HG02884 (cell line): ENCODE data around the gene ETHE1.

ENCODE experiments used
- ATAC-seq: cut with Tn5 transposase; IDR thresholded peaks from one replicate; pipeline ENCODE4 v1.9.1; 2021; ENCODE audit warnings: mild to moderate bottlenecking, moderate library complexity; ENCODE audit not compliant: unreplicated experiment

Gene ETHE1

DNA sequence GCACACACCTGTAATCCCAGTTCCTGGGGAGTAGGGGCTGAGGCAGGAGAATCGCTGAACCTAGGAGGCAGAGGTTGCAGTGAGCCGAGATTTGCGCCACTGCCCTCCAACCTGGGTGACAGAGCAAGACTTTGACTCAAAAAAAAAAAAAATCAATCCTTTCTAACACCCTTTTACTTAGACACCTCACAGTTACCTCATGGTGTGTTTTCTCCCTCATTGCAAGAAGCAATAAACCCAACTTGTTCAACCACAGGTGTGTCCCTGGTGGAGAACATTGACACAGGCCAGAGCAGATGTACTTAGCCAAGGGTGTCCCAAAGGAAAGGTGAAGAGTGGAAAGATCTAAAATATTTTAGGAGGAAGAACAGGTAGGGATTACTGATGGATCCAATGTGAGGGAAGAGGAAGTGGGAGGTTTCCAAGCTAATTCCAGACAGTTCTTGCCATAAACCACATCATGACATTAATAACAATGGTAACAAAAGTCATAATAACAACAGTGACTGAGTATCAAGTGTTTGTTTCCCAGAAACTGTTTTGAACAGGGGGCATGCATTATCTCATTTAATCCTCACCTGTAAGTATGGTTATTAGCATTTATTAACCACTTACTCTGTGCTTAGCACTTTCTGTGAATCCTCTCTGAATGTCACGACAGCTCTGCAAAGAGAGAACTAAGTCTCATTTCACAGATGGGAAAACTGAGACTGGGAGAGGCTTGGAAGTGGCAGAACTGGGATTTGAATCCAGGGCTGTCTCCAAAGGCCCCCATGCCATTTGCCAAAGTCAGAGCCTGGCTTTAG is 58.4 kb downstream of the ETHE1 start:
- no peak for ATAC-seq

DNA sequence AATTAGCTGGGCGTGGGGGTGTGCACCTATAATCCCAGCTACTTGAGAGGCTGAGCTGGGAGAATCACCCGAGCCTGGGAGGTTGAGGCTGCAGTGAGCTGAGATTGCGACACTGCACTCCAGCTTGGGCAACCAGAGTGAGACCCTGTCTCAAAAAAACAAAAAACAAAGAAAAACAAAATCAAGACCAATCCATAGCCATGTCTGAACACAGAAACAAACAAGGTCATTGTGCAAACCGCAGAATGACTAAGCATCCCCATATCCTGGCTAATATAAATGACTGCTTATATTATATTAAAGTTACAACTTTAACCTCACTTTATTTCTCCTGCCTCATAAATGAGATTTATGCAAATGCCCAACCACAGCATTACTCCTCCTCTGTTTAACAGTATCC is 59.3 kb downstream of the ETHE1 start:
- no peak for ATAC-seq

DNA sequence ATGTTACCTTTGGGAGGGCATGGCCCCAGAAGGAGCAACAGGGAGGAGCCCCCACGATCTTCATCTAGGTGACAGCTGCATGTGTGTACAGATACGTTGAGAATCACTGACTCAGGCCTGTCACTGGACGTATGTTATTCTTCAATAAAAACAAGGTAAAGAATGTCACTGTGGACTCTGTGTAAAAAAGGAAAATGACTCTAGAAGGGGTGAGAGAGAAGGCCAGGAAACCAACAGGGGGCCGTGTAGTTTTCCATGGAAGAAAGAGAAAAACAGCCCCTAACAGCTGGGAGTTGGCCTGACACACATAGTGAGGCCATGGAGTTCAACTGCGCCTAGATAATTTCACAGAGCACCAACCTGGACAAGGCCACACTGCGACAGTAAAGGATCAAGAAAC is 59.7 kb downstream of the ETHE1 start:
- ATAC-seq, result no peak

DNA sequence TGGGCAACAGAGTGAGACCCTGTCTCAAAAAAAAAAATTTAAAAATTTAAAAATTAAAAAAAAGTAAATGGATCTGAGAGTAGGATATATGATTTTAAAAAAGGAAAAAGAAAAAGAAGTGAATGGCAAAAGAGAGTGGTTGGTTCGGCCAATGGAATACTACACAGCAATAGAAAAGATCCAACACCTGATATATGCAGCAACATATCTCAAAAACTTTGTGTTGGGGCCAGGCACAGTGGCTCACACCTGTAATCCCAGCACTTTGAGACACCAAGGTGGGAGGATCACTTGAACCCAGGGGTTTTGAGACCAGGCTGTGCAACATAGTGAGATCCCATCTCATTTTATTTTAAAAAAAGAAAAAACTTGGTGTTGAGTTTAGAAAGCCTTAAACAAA is 60.2 kb downstream of the ETHE1 start:
- no peak for ATAC-seq

DNA sequence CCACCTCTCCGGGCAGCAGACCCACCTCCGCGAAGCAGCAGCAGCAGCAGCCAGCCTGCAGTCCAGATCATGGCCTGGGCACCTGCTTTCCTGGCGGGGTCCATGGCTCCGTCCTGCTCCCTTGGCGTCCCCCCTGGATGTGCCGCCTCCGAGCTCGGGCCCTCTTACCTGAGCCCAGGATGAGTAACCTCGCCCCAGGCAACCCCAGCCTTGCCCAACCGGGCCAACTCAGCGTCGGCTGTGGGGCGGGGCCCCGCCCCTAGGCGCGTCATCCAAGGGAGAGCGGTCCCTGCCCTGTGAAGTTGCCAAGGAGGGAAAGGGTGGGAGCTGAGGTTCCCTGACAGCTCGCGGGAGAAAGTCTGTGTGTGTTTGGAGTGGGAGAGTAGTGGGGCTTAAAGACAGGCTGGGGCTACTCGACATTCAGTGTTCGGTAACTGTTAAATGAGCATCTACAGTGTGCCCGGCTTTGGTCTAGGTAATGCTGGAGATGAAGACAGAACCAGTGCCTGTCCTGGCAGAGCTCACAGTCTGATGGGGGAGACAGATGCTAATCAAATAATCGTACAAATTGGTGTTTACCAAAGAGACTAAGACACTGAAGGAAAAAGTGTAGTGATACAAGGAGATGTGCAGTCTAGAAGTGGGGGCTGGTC is 61.4 kb downstream of the ETHE1 start, which contains the start of gene LYPD3:
Gene LYPD3, minus strand, starts transcription at position 141 of the 653 bp plus-strand sequence. Its CDS starts 37 bp downstream, at position 104.
- no peak for ATAC-seq

DNA sequence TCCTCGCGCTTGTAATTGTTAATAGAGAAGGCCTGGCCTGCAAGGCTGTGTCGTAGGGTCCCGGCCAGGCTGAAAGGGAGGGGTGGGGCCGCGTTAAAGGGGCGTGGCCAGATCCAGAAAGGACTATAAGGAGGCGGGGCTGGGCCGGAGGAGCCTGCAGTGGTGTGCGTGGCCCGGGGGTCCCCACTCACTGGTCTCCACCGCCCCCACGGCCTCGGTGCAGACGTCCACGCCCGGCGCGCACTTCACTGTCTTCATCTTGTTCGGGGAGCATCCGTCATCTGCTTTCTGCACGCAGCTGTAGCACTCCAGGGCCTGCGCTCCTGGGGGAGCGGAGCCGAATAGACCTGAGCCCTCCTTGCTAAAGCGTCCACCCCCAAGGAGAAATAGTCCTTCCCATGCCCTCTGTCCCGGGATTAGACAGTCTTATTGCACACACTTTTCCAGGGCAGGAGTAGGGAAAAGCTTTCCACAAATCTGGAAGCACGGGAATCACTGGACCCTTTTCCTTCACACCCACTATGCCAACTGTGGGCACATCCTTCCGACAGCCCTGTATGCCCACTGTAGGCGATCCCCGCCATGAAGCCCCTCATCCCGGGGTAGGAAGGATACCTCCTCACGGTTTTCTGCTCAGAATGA is 62.7 kb downstream of the ETHE1 start:
- ATAC-seq, result peak; percentile 29

DNA sequence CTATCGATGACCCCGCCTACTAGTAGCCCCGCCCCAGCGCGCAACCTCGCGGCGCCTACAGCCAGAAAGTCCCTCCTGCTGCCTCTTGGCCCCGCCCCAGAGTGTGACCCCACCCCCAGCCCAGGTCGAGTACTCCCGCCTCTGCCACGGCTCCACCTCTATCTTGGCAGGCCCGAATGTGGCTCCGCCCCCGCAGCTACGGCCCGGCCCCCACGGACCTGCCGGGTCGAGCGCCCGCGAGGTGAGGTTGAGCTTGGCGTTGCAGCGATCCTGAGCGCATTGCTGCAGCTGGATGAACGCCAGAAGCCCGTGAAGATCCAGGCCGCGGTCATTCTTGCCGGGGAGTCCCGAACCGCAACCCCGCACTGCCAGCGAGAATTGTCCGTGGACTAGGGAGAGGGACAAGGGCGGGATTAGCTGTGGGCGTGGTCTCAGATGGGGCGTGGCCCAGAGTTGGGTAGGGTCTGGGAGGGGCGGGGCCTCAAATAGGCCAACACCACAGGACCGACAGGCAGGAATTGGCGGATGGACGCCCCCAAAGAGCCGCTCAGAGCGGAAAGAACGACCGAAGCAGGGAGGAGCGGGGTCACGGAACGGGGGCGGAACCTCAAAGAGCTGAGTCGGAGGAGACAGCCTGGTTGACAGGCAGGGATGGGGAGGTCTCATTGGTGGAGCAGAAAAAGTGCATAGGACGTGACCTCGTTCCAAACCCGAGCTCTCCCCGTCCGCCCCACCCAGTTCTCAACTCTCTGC is 63.4 kb downstream of the ETHE1 start:
- ATAC-seq, result peak; percentile 75

DNA sequence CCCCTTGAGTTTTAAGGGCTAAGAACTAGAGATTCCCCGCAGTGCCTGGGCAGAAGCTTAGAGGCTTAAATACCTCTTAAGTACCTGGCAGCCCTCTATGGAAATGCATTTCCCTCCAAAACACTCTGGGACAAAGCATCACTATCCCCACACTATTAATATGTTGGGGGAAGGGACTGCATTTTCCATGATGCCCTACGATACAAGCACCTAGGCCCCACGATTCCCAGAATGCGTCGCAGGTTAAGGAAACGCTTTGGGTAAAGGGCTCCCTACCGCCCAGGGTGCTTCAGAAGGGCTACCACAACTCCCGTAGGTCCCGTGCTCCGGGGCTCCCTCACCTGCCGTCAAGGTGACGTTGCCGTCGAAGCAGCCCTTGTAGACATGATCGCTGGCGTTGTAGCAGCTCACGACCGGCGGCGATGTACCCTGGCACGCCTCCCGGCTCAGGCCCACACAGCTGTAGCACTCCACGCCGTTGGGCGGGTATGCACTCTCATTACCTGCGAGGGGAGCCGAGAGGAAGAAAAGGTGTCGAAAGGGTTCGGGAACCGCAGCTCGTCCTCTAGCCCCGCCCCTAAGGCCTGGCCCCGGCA is 64.1 kb downstream of the ETHE1 start:
- no peak for ATAC-seq

DNA sequence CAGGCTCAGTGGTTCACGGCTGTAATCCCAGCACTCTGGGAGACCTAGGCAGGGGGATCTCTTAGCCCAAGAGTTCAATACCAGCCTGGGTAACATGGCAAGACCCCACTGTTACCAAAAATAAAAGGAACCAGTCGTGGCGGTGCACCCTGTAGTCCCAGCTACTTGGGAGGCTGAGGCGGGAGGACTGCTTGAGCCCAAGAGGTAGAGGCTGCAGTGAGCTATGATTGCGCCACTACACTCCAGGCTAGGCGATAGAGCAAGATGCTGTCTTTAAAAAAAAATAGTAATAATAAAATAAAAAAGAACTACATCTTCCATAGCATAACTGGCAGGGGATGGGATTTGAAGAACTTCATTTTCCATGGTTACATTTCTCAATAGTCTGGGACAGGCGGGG is 64.6 kb downstream of the ETHE1 start:
- ATAC-seq, result no peak

DNA sequence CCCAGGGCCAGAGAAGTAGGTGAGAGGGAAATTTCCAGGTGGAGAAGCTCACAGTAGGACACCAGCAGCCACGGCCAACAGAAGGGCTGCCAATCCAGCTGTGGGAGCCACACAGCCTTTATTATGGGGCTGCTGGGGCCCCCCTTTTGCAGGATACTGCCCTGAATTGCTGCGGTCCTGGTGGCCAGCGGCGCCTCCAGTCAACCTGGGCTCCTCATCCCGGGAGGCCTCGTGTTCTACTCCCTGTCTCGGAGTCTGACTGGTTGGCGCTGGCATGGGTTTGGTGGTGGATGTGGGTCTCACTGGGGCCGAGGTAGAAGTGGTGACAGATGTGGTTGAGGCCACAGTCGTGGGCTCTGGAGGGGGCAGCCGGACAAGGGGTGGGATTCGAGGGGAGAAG is 65.7 kb downstream of the ETHE1 start:
- ATAC-seq, result no peak

DNA sequence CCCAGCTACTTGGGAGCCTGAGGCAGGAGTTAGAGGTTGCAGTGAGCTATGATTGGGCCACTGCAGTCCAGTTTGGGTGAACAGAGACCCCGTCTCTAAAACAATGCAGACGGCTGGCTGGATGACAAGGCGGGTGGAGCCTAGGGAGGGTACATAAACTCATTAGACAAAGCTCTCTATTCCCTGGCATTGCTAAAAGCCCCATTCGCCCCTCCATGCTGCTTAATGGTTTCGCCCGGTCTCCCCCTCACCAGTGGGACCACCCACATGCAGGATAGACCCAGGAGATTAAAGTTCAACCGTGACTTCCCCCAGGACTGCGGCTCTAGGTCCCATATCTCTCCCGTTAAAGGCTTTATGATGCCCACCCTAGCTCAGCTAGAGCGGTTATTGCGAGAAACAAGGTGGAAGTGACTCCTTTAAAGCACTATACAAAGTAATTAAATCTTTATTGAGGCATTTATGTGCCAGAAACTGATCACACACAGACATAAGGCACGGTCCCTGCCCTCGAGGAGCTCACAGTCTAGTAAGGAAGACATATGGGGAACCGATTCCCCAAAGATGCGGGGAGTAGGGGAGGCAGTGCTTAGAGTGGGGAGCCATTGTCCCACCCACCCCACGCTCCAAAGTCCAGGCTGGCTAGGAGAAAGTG is 66.5 kb downstream of the ETHE1 start:
- no peak for ATAC-seq

DNA sequence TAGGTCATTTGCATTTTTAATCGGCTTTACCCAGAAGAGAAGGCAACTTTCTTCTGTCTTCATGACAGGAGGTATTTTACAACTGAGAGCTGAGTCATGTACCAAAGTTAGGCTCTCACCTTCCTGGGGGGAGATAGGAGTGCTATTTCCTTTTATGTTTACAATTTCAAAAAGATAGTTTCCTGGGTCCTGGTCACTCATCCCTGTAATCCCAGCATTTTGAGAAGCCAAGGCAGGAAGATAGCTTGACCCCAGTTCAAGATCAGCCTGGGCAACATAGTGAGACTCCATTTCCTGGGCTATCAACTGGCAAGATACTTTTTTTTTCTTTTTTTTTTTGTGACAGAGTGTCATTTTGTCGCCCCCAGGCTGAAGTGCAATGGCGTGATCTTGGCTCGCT is 69.2 kb downstream of the ETHE1 start:
- ATAC-seq, result no peak
